Measurements from ENCODE around the gene HFE.
"Not testable (repeated sequence)": the region's sequence is repeated elsewhere in the genome, so short reads cannot be mapped to it uniquely, and the experiment has no call there.

Gene HFE

GRCh38 chr6:26058477-26059033, 28.7 kb upstream of the HFE start:
- DNase-seq, result not testable (repeated sequence)

- no peak for DNase-seq
Observed at GRCh38 chr6:26059941-26060340, 27.3 kb upstream of the HFE start.

- DNase-seq, result peak in 2 of 58 donors; percentile 1 to 17
Observed at GRCh38 chr6:26064619-26065257, 22.5 kb upstream of the HFE start.

- DNase-seq, result peak in 27 of 58 donors; percentile 1 to 73 (median 14)
Observed at GRCh38 chr6:26065952-26066380, 21.3 kb upstream of the HFE start.

- no peak for DNase-seq
Observed at GRCh38 chr6:26067367-26067766, 19.9 kb upstream of the HFE start.

GRCh38 chr6:26068036-26068435, 19.2 kb upstream of the HFE start:
- no peak for DNase-seq

- no peak for DNase-seq
Observed at GRCh38 chr6:26071135-26071534, 16.1 kb upstream of the HFE start.

GRCh38 chr6:26075063-26075717, 12.0 kb upstream of the HFE start:
- no peak for DNase-seq

- DNase-seq, result peak in 1 of 58 donors; percentile 3
Observed at GRCh38 chr6:26078066-26078465, 9.2 kb upstream of the HFE start.

- not testable (repeated sequence) for DNase-seq
Observed at GRCh38 chr6:26081096-26081495, 6.1 kb upstream of the HFE start.

- no peak for DNase-seq
Observed at GRCh38 chr6:26086211-26086610, 1.0 kb upstream of the HFE start.

- DNase-seq, result peak in 1 of 58 donors; percentile 5
Observed at GRCh38 chr6:26088344-26088743, 1.1 kb downstream of the HFE start.

- DNase-seq, result no peak
Observed at GRCh38 chr6:26089272-26089671, 2.0 kb downstream of the HFE start.

- no peak for DNase-seq
Observed at GRCh38 chr6:26092443-26092842, 5.2 kb downstream of the HFE start.

GRCh38 chr6:26094036-26094435, 6.8 kb downstream of the HFE start:
- no peak for DNase-seq

GRCh38 chr6:26097268-26097875, 10.1 kb downstream of the HFE start:
- DNase-seq, result peak in 45 of 58 donors; percentile 3 to 70 (median 20)

GRCh38 chr6:26103141-26103769, 16.0 kb downstream of the HFE start:
- no peak for DNase-seq

- DNase-seq, result peak; percentile 27 to 93 (median 81)
Observed at GRCh38 chr6:26103770-26104456, 16.7 kb downstream of the HFE start.

GRCh38 chr6:26104457-26105108, 17.4 kb downstream of the HFE start:
- DNase-seq, result no peak

- no peak for DNase-seq
Observed at GRCh38 chr6:26105109-26105730, 18.0 kb downstream of the HFE start.
